Breast epithelium (tissue), 4 donors: Measurements from ENCODE around the gene CACNA1B. TPM values are rescaled to one million over a fixed set of nuclear protein-coding genes. Genes with fewer than 3 reads are reported as not detected.
"Not testable (repeated sequence)": the region's sequence is repeated elsewhere in the genome, so short reads cannot be mapped to it uniquely, and the experiment has no call there.

Experiments used
- DNase-seq, 2 donors: peaks; one replicate each; pipeline ENCODE4 v3.0.0-alpha.2; 2019; ENCODE audit warnings: low spot score in 2 of 2
- H3K27ac ChIP-seq, 2 donors: fragments of 200-600 bp; sonication (generic) in 1 of 2; one replicate each; pipeline ENCODE4 v1.5.1; 2016 to 2019; ENCODE audit warnings: mild to moderate bottlenecking in 1 of 2
- H3K27me3 ChIP-seq, 2 donors: fragments of 200-600 bp; sonication (generic) in 1 of 2; one replicate each; pipeline versions ENCODE4 v1.5.1 to v1.6.0; 2017 to 2019; ENCODE audit warnings: control low read depth in 1 of 2, mild to moderate bottlenecking in 1 of 2
- H3K36me3 ChIP-seq: fragments of 200-600 bp; one replicate; pipeline ENCODE4 v1.5.1; 2019
- H3K4me1 ChIP-seq, 2 donors: fragments of 200-600 bp; sonication (generic); one replicate each; pipeline ENCODE4 v1.5.1; 2016 to 2019; ENCODE audit warnings: control low read depth in 1 of 2
- H3K4me3 ChIP-seq, 3 donors: fragments of 200-600 bp; sonication (generic); 1 replicate in 2 of 3; 2 replicates in 1 of 3; pipeline ENCODE4 v1.5.1; 2016 to 2019; ENCODE audit warnings: mild to moderate bottlenecking in 3 of 3, moderate library complexity in 2 of 3
- H3K9me3 ChIP-seq, 2 donors: fragments of 200-600 bp; sonication (generic) in 1 of 2; one replicate each; pipeline ENCODE4 v1.5.1; 2016 to 2019; ENCODE audit warnings: control low read depth in 1 of 2
- CTCF ChIP-seq, 3 donors: fragments of 450-650 bp; IDR thresholded peaks; one replicate each; pipeline ENCODE4 v1.5.1; 2016 to 2017; ENCODE audit warnings: antibody characterized with exemption in 3 of 3, mild to moderate bottlenecking in 3 of 3, moderate library complexity in 3 of 3
- intact Hi-C: fragments of 100-400 bp; cut with DNase I; formaldehyde crosslinking; loops from one replicate; pipeline ENCODE4 v1.15.1; 2023; ENCODE audit warnings: low total_unique reads
- total RNA-seq, 3 donors: library from RNA; depleted of rRNA; stranded (reverse); fragments of >200 nt; gene quantifications; one replicate each; pipeline ENCODE4 v1.1.0, GENCODE V29; 2016

CACNA1B gene
- total RNA-seq, 3 donors from 2014 or later = under 0.01 TPM; not detected in 2

GRCh38 chr9:138134581-138134980 is 257.0 kb downstream of the CACNA1B start:
- H3K4me1 ChIP-seq, DNase-seq, H3K4me3 ChIP-seq, H3K9me3 ChIP-seq, intact Hi-C loops, H3K36me3 ChIP-seq, H3K27me3 ChIP-seq, H3K27ac ChIP-seq: not testable (repeated sequence)

- H3K27me3 ChIP-seq, H3K27ac ChIP-seq, DNase-seq, H3K36me3 ChIP-seq, H3K9me3 ChIP-seq, H3K4me1 ChIP-seq, intact Hi-C loops, H3K4me3 ChIP-seq: not testable (repeated sequence)
Measured at GRCh38 chr9:138139096-138139495, 261.5 kb downstream of the CACNA1B start.

DNA sequence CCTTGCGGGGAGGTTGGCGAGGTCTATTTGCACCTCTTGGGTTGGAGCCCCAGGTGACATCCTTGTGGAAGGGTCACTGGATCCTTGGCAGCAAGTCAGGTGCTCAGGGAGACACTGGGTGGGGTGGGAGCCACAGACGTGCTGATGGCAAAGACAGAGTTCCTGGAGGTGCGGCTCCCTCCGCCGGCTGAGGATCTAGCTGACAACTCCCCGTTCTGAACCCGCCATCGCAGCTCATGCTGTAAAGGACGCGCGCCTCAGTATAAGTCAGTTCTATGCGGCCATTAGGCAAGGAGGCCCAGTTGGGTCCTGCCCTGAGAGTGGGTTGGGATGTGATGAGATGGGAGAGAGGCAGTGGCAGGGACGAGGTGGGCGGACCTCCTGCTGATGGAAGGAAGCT is 263.4 kb downstream of the CACNA1B start:
- H3K4me3 ChIP-seq, H3K27ac ChIP-seq, intact Hi-C loops, H3K36me3 ChIP-seq, H3K9me3 ChIP-seq, DNase-seq, H3K4me1 ChIP-seq, H3K27me3 ChIP-seq: not testable (repeated sequence)

DNA sequence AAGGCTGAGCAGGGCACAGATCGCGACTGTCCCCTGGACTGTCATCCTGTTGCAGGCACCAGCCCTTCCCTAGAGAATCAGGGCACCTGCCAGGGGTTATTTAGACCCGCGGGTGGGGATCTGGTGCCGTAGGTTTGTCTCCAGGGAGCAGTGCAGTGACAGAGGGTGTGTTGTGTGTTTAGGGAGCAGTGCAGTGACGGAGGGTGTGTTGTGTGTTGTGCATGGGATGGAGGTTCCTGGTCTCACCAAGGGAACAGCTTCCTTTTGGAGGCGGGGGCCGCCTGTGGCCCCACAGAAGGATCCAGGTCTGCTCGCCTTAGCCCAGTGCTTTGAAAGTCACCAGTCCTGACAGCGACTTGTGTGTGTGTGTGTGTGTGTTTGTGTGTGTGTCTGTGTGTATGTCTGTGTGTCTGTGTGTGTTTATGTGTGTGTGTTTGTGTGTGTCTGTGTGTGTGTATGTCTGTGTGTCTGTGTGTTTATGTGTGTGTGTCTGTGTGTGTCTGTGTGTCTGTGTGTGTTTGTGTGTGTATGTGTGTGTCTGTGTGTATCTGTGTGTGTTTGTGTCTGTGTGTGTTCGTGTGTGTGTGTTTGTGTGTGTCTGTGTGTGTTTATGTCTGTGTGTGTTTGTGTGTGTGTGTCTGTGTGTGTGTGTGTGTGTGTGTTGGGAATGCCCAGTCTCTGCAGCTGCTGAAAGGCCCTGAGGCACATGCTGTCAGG is 265.1 kb downstream of the CACNA1B start:
- H3K36me3 ChIP-seq, H3K27me3 ChIP-seq, DNase-seq, H3K4me1 ChIP-seq, H3K9me3 ChIP-seq, intact Hi-C loops, H3K27ac ChIP-seq, H3K4me3 ChIP-seq: not testable (repeated sequence)

- H3K9me3 ChIP-seq, intact Hi-C loops, H3K4me3 ChIP-seq, DNase-seq, H3K4me1 ChIP-seq, H3K27me3 ChIP-seq, H3K27ac ChIP-seq, H3K36me3 ChIP-seq: not testable (repeated sequence)
Measured at GRCh38 chr9:138143491-138143890, 265.9 kb downstream of the CACNA1B start.

DNA sequence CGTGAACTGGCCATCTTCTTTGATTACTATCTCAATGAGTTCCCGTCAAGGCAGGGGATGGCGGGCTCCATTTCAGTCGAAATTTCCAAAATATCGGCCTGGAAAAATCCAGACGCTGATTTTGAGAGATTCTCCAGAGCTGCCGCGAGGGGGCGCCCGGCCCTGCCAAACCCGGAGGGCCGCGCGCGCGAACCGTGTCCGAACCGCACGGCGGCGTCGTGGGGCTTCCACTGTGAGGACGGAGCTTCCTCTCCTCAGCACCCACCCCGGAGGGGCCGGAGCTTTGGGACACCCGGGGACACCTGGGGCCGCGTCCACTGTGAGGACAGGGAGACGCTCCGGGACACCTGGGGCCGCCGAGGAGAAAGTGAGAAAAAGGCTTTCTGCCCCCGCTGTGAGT is 270.0 kb downstream of the CACNA1B start:
- peak overlapping the region in 1 of 3 donors; percentile 41 for H3K4me3 ChIP-seq
- DNase-seq = peak in 1 of 2 donors; percentile 58

GRCh38 chr9:138149672-138150656 is 272.4 kb downstream of the CACNA1B start:
- DNase-seq, H3K4me1 ChIP-seq, H3K27me3 ChIP-seq, intact Hi-C loops, H3K9me3 ChIP-seq, H3K36me3 ChIP-seq: not testable (repeated sequence)
- H3K27ac ChIP-seq = peak overlapping the region in 1 of 2 donors; percentile 50
- peak; percentile 18 to 26 (median 20) for TF ChIP-seq CTCF (IDR thresholded peaks at IDR 0.05)
- H3K4me3 ChIP-seq = peak overlapping the region; percentile 21 to 73 (median 53)

More for the DNA sequence above, 270.0 kb downstream of the CACNA1B start:
- H3K36me3 ChIP-seq, H3K9me3 ChIP-seq, H3K4me1 ChIP-seq, intact Hi-C loops, H3K27ac ChIP-seq, H3K27me3 ChIP-seq: not testable (repeated sequence)

GRCh38 chr9:138155788-138156187 is 278.2 kb downstream of the CACNA1B start:
- H3K4me1 ChIP-seq, H3K27me3 ChIP-seq, H3K27ac ChIP-seq, H3K4me3 ChIP-seq, H3K9me3 ChIP-seq, DNase-seq, H3K36me3 ChIP-seq, intact Hi-C loops: not testable (repeated sequence)

DNA sequence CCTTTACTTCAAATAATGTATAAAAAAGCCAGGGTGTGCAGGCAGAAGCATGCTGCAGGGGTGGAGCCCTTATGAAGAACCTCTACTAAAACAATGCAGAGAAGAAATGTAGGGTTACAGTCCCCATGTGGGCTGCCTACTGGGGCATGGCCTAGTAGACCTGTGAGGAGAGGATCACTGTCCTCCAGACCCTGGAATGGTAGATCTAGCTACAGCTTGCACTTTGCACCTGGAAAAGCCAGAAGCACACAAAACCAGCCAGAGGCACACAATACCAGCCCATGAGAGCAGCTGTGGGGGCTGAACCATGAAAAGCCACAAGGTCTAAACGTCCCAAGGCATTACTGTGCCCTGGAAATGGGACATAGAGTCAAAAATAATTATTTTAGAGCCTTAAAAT is 289.2 kb downstream of the CACNA1B start:
- DNase-seq, H3K27ac ChIP-seq, H3K36me3 ChIP-seq, H3K27me3 ChIP-seq, H3K4me3 ChIP-seq, H3K4me1 ChIP-seq, H3K9me3 ChIP-seq, intact Hi-C loops: not testable (repeated sequence)
